GM20000 (cell line): ENCODE data around the gene KAZALD1.

Experiments used
- DNase-seq: peaks from one replicate; pipeline ENCODE4 v3.0.0; 2012; ENCODE audit warnings: low spot score
- TF ChIP-seq, protein P1 (sequence below): IDR thresholded peaks from 2 replicates; pipeline ENCODE4 v1.5.1; 2012; ENCODE audit warnings: mild to moderate bottlenecking, control low read depth; ENCODE audit errors: extremely low read depth, missing control alignments

KAZALD1 gene

DNA sequence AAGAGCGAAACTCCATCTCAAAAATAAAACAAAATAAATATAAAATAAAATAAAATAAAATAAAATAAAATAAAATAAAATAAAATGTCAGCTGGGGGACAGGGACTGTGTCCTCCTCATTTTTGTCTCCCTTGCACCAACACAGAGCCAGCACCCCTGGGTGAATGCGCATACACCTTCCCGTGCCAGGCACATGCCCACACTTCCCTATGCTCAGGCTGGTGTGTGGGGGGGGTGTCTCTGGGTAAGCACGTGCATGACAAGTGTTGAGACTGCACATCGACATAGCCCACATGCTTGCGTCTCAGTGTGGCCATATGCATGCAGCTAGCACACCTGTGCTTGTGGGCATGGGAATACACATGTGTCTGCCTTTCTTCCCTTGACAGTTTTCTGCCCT, 44.6 kb downstream of the KAZALD1 start:
- TF ChIP-seq, protein P1, sequence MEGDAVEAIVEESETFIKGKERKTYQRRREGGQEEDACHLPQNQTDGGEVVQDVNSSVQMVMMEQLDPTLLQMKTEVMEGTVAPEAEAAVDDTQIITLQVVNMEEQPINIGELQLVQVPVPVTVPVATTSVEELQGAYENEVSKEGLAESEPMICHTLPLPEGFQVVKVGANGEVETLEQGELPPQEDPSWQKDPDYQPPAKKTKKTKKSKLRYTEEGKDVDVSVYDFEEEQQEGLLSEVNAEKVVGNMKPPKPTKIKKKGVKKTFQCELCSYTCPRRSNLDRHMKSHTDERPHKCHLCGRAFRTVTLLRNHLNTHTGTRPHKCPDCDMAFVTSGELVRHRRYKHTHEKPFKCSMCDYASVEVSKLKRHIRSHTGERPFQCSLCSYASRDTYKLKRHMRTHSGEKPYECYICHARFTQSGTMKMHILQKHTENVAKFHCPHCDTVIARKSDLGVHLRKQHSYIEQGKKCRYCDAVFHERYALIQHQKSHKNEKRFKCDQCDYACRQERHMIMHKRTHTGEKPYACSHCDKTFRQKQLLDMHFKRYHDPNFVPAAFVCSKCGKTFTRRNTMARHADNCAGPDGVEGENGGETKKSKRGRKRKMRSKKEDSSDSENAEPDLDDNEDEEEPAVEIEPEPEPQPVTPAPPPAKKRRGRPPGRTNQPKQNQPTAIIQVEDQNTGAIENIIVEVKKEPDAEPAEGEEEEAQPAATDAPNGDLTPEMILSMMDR = no peak
- DNase-seq = no peak

DNA sequence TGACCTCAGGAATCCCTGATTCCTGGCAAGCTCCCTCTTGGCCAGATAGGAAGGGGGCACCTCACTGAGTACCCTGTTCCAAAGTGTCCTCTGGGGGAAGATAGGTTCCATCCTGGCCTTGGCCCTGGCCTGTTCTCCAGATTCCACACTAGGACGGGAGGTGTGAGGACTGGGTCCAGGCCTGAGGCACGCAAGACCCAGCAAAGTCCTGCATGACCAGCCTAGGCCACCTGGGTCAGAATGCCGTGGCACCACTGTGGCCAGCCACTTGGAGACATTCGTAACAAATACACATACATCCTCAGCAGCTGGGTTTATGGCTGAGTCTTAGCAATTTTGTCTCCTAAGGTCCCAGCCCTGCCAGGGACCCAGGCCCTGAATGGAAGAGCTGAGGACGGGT, 46.0 kb downstream of the KAZALD1 start:
- TF ChIP-seq, protein P1 = no peak

DNA sequence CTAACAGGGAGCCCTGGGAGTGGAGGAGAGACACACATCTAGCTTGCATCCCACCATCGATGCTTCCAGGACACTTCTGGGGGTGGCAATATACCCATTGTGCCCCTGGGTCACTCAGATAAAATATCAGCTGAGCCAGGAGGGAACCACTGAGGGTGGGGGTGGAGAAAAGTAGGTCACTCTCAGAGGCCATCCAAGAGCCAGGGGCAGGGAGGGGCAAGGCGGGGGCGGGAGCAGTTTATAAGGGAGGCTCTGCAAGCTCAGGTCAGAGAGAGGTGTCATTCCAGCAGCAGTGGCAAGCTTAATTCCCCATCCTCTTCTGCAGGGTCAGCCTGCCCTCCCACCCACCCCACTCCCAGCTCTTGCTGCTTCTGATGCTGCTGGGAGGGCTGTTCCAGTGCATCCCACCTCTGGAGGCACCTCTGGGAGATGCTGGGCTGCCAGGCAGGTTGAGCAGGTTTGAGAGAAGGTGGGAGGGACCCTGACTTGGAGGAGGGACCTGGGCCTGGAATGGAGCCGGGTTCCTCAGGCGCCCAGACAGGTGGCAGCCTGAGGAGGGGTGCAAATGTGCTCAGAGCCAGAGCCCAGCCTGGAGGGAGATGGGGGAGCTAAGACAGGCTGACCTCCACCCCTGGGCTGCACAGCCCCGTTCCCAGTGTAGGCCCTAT, 49.2 kb downstream of the KAZALD1 start:
- TF ChIP-seq, protein P1 = no peak
- DNase-seq = no peak

More for the DNA sequence above, 46.0 kb downstream of the KAZALD1 start:
- DNase-seq = no peak

DNA sequence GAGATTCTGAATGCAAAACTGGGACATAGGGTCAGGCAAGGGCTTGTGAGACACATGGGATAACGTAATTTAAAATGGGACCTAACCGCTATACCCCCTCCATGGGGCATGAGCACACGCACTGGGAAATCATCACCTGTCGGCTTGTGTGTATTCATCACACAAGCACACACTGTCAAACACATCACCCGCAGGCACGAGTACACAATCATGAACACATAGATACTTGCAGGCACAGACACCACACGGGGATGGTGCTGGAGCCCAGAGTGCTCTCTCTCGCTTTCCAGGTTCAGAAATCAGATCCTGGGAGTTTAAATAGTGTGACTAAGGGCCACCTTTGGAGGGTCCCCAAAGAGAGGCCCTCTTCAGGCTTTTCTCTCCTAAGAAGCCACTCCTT, 49.8 kb downstream of the KAZALD1 start:
- DNase-seq = no peak
- TF ChIP-seq, protein P1 = no peak

DNA sequence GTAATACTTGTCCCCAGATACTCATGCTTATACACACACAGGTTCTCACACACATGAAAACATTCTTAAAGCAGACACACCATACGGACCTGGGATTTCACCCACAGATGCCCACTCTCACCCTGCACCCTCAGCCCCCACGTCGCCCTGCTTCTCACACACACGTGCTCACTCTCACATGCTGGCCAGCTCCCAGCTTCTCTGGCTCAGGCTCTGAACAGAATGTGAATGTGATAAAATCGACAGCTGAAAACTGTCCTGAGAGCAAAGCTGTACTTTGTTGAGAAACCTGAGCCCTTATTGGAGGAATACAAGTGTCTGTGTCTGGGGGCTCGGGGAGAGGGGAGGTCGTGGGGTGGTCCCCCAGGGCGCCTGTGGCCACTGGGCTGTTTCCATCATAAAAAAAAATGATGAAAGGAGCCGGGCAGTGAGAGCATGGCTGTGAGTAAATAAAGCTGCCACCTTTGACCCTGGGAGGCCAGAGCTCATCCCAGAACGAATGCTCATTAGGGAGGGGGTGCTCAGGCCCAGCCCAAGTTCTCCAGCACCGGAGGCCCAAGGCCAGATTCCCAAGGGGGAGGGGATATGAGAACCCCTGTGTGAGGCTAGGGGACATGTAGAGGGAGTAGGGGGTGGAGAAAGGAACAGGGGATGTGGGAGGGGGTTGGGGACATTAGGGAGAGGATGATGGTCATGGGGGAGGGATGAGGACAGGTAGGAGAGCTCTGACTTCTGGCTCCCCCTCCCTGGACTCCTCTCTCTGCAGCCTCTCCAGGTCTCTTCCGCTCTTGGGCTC, 51.2 kb downstream of the KAZALD1 start:
- DNase-seq = no peak
- TF ChIP-seq, protein P1 = no peak

DNA sequence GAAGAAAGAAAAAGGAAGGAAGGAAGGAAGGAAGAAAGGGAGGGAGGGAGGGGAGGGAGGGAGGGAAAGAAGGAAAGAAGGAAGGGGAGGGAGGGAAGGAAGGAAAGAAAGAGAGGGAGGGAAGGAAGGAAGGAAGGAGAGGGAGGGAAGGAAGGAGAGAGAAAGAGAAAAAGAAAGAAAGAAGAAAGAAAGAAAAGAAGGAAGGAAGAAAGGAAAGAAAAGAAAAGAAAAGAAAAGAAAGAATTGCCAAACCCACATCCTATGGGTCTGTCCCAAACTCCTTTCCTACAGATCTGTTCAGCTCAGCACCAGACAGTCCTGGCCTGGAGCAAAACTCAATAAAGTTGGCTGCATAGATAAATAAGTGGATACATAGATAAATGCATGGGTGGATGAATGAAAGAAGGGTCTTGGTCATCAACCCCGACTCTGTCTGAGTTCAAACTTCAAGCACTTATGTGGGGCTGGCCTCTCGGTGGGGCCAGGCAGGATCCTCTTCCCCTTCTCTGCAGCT, 52.2 kb downstream of the KAZALD1 start:
- TF ChIP-seq, protein P1 = no peak
- DNase-seq = no peak

DNA sequence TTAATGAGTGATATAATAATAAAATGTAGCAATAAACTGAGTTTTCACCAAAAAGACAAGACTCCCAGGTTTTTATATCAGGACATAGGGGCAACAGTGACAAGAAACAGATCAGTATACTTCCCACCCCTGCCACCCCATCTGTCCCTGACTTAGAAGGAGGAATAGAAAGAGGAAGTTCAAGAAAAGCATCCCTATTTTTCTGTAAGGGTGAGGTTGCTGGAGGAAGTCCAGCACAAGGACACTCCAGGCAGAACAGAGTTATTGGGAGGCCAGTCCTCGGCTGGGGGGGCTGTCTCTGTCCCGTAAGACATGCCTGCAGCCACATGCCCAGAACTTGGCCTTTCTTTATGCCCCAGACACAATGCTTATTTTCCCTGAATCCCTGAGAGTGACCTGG, 52.9 kb downstream of the KAZALD1 start:
- TF ChIP-seq, protein P1 = no peak
- DNase-seq = no peak
